Smooth muscle cell of trachea (primary cell): ENCODE data around the gene RGS12. TPM values are rescaled to one million over a fixed set of nuclear protein-coding genes. Genes with fewer than 3 reads are reported as not detected.

Experiments
- total RNA-seq: library from RNA; depleted of rRNA; stranded (reverse); fragments of >200 nt; gene quantifications from 2 replicates; pipeline ENCODE4 v1.2.1, GENCODE V29; 2014

RGS12 gene
- total RNA-seq: 22.3 and 23.3 TPM in 2 replicates

GRCh38 chr4:3292571-3293400 lies at the start of gene RGS12:
Gene RGS12 (plus strand): TSS chr4:3293021. CDS start chr4:3316171, 23,150 bp downstream.

GRCh38 chr4:3248811-3249661 lies 43.8 kb upstream of the RGS12 start, which contains the start of gene MSANTD1:
Gene MSANTD1 (plus strand): TSS chr4:3249159. CDS start chr4:3249223, 64 bp downstream.

Other genes with a start within 250 kb of the RGS12 start
- not detected in 2 replicates for gene HTT-AS, start 218.5 kb upstream of the RGS12 start, total RNA-seq
- 44.8 and 56.1 TPM in 2 replicates for gene HTT, start 218.3 kb upstream of the RGS12 start, total RNA-seq
- 0.44 and 0.83 TPM in 2 replicates for gene MSANTD1, start 43.9 kb upstream of the RGS12 start, total RNA-seq
- 0.66 TPM in 1 of 2 replicates, not detected in the other for gene HGFAC, start 148.9 kb downstream of the RGS12 start, total RNA-seq
- 0.17 TPM in 1 of 2 replicates, not detected in the other for gene DOK7, start 170.3 kb downstream of the RGS12 start, total RNA-seq
- gene LRPAP1, start 239.4 kb downstream of the RGS12 start, total RNA-seq: 105 and 152 TPM in 2 replicates